ENCODE measurements around the gene OTOG. TPM values are rescaled to one million over a fixed set of nuclear protein-coding genes. Genes with fewer than 3 reads are reported as not detected.

Gene OTOG
- total and polyA plus RNA-seq, 2 donors (not counting 1 experiment from before 2014, with no cell fraction given) = not detected

- Histone ChIP-seq H3K4me2 (replicated peaks; ENCODE audit: low read depth, low read length, poor library complexity, severe bottlenecking) (no peak overlapping the region), H3K27ac (ENCODE audit: low read length in 2 of 2) (no peak overlapping the region), H3K79me2 (ENCODE audit: control insufficient read depth, insufficient read depth, low read length) (no peaks in the 10 kb centered on the region), H3K9me3 (ENCODE audit: control extremely low read depth in 1 of 3, control insufficient read depth in 2 of 3, insufficient read depth in 1 of 3, low read length in 2 of 3) (no peaks in the 10 kb centered on the region), H3K27me3 (replicated peaks in 1 of 4; ENCODE audit: control extremely low read depth in 1 of 4, control insufficient read depth in 3 of 4, insufficient read depth in 4 of 4, low read length in 3 of 4) (no peaks in the 10 kb centered on the region), H3K9ac (ENCODE audit: low read length) (no peak overlapping the region), H2AFZ (ENCODE audit: insufficient read depth, low read depth, low read length, poor library complexity, severe bottlenecking) (no peak overlapping the region), H3K4me1 (ENCODE audit: control insufficient read depth in 2 of 2, insufficient read depth in 2 of 2, low read length in 2 of 2) (no peaks in the 10 kb centered on the region), H3K4me3 (ENCODE audit: control extremely low read depth in 1 of 5, extremely low read depth in 1 of 5, insufficient read depth in 1 of 5, low read depth in 2 of 5, low read length in 4 of 5) (no peak overlapping the region), H3K36me3 (replicated peaks in 1 of 2; ENCODE audit: control extremely low read depth in 1 of 2, control insufficient read depth in 1 of 2, extremely low read depth in 1 of 2, insufficient read depth in 2 of 2, low read length in 1 of 2) (no peaks in the 10 kb centered on the region), H4K20me1 (ENCODE audit: control insufficient read depth, insufficient read depth, low read length, poor library complexity, severe bottlenecking) (no peaks in the 10 kb centered on the region)
- CTCF ChIA-PET = no interaction called here
- H3K27me3 Mint-ChIP-seq = peaks cover 6% of the 10 kb centered on the region
- intact Hi-C loops (cut with micrococcal nuclease) = no loop called here
- WGBS (ENCODE audit: insufficient coverage) = 96% methylated on average over 4 of the region's 4 CpGs
- no peak overlapping the region for H3K27ac Mint-ChIP-seq
- TF ChIP-seq CTCF (IDR thresholded peaks at IDR 0.05) (no peak), EZH2 (IDR thresholded peaks at IDR 0.05; ENCODE audit: borderline replicate concordance, insufficient read depth, low read depth, low read length, poor library complexity, severe bottlenecking) (no peak)
- H3K9me3 Mint-ChIP-seq (ENCODE audit: insufficient read depth) = no peaks in the 10 kb centered on the region
- H3K4me3 Mint-ChIP-seq = no peak overlapping the region
- H3K4me1 Mint-ChIP-seq = no peaks in the 10 kb centered on the region
- no peak for ATAC-seq (ENCODE audit: low read depth)
- POLR2A ChIA-PET = no interaction called here
- no peak for DNase-seq
Measured at GRCh38 chr11:17639091-17639490, 92.0 kb downstream of the OTOG start.

- Histone ChIP-seq H2AFZ (ENCODE audit: insufficient read depth, low read depth, low read length, poor library complexity, severe bottlenecking) (no peak overlapping the region), H3K36me3 (replicated peaks in 1 of 2; ENCODE audit: control extremely low read depth in 1 of 2, control insufficient read depth in 1 of 2, extremely low read depth in 1 of 2, insufficient read depth in 2 of 2, low read length in 1 of 2) (no peaks in the 10 kb centered on the region), H3K27ac (ENCODE audit: low read length in 2 of 2) (no peak overlapping the region), H3K9me3 (ENCODE audit: control extremely low read depth in 1 of 3, control insufficient read depth in 2 of 3, insufficient read depth in 1 of 3, low read length in 2 of 3) (no peaks in the 10 kb centered on the region), H3K4me2 (replicated peaks; ENCODE audit: low read depth, low read length, poor library complexity, severe bottlenecking) (no peak overlapping the region), H3K27me3 (replicated peaks in 1 of 4; ENCODE audit: control extremely low read depth in 1 of 4, control insufficient read depth in 3 of 4, insufficient read depth in 4 of 4, low read length in 3 of 4) (no peaks in the 10 kb centered on the region), H3K79me2 (ENCODE audit: control insufficient read depth, insufficient read depth, low read length) (no peaks in the 10 kb centered on the region), H3K4me1 (ENCODE audit: control insufficient read depth in 2 of 2, insufficient read depth in 2 of 2, low read length in 2 of 2) (no peaks in the 10 kb centered on the region), H4K20me1 (ENCODE audit: control insufficient read depth, insufficient read depth, low read length, poor library complexity, severe bottlenecking) (no peaks in the 10 kb centered on the region), H3K4me3 (ENCODE audit: control extremely low read depth in 1 of 5, extremely low read depth in 1 of 5, insufficient read depth in 1 of 5, low read depth in 2 of 5, low read length in 4 of 5) (no peak overlapping the region), H3K9ac (ENCODE audit: low read length) (no peak overlapping the region)
- POLR2A ChIA-PET = no interaction called here
- no peak for DNase-seq
- no peaks in the 10 kb centered on the region for H3K4me1 Mint-ChIP-seq
- no peak overlapping the region for H3K4me3 Mint-ChIP-seq
- H3K27me3 Mint-ChIP-seq = peaks cover 6% of the 10 kb centered on the region
- intact Hi-C loops (cut with micrococcal nuclease) = no loop called here
- CTCF ChIA-PET = no interaction called here
- H3K27ac Mint-ChIP-seq = no peak overlapping the region
- 100% methylated on average over 1 of the region's 2 CpGs for WGBS (ENCODE audit: insufficient coverage)
- no peaks in the 10 kb centered on the region for H3K9me3 Mint-ChIP-seq (ENCODE audit: insufficient read depth)
- ATAC-seq (ENCODE audit: low read depth) = no peak
- no peak for TF ChIP-seq EZH2 (IDR thresholded peaks at IDR 0.05; ENCODE audit: borderline replicate concordance, insufficient read depth, low read depth, low read length, poor library complexity, severe bottlenecking)
- TF ChIP-seq CTCF (IDR thresholded peaks at IDR 0.05) = no peak
Measured at GRCh38 chr11:17639781-17640180, 92.7 kb downstream of the OTOG start.
